HUES6 (cell line): ENCODE measurements around the gene GOLGA8N.

Source experiments
- H3K27ac ChIP-seq: 2 replicates; pipeline ENCODE4 v1.7.0; 2013; ENCODE audit warnings: low read depth, mild to moderate bottlenecking, low read length, inconsistent platforms
- H3K27me3 ChIP-seq: 2 replicates; pipeline ENCODE4 v1.6.1; 2013; ENCODE audit warnings: low read length; ENCODE audit not compliant: control insufficient read depth, insufficient read depth
- H3K36me3 ChIP-seq: 2 replicates; pipeline ENCODE4 v1.6.1; 2013; ENCODE audit warnings: low read length; ENCODE audit not compliant: control insufficient read depth, insufficient read depth
- H3K4me1 ChIP-seq: 2 replicates; pipeline ENCODE4 v1.6.1; 2013; ENCODE audit warnings: low read length; ENCODE audit not compliant: control insufficient read depth, insufficient read depth
- H3K4me3 ChIP-seq: 2 replicates; pipeline ENCODE4 v1.5.1; 2013; ENCODE audit warnings: low read depth, low read length
- H3K9ac ChIP-seq: one replicate; pipeline ENCODE4 v1.6.1; 2013; ENCODE audit warnings: mild to moderate bottlenecking, low read length
- H3K9me3 ChIP-seq: 2 replicates; pipeline ENCODE4 v1.6.1; 2013; ENCODE audit warnings: low read depth, low read length; ENCODE audit not compliant: control insufficient read depth, insufficient read depth

The GOLGA8N gene

DNA sequence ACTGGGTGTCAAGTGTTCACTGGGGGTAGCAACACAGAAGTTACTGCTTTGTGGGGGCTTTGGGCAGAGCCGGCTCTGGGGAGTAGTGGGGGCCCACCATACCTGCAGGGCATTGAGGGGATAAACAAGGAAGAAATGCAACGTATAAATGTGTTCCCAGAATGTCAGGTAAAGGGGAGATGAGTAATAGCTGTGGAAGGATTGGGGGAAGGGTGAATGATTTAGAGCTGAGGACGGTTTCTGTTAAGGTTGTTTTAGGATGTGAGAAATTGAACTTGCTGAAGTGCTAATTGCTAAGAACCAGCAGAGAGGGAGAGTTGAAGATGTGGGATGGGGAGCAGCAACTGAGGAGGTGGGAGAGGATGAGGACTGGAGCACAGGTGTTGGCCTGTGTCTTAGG lies 58.9 kb downstream of the GOLGA8N start:
- Histone ChIP-seq H3K36me3 (no peaks in the 10 kb centered on the region), H3K27ac (no peak overlapping the region), H3K4me1 (peaks cover 20% of the 10 kb centered on the region)

DNA sequence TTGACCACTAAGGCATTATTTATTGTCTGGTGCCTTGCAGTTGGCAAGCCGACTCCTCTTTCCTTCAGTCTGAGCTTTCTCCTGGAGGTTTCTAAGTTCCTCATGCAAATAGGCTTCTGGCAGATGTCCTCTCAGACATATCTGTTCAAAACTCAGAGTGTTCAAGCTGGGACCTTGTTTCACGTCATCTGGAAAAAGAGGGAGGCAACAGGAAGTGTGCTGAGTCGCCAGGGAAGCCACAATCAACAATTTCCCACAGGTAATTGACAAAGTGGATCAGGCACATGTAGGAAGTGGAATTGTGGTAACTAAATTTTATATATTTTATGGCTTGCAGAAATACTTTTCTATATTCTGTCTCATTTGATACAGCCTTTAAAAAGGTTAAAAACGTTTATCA lies 62.8 kb downstream of the GOLGA8N start:
- no peaks in the 10 kb centered on the region for H3K36me3 ChIP-seq
- H3K9ac ChIP-seq: no peak overlapping the region
- H3K4me3 ChIP-seq: no peak overlapping the region
- H3K4me1 ChIP-seq: peaks cover 20% of the 10 kb centered on the region
- H3K27ac ChIP-seq: no peak overlapping the region
- no peaks in the 10 kb centered on the region for H3K27me3 ChIP-seq
- H3K9me3 ChIP-seq: no peaks in the 10 kb centered on the region

More for the DNA sequence above, 58.9 kb downstream of the GOLGA8N start:
- no peak overlapping the region for H3K9ac ChIP-seq
- H3K27me3 ChIP-seq: no peaks in the 10 kb centered on the region
- H3K9me3 ChIP-seq: no peaks in the 10 kb centered on the region
- no peak overlapping the region for H3K4me3 ChIP-seq

GRCh38 chr15:32656496-32656895 lies 63.2 kb downstream of the GOLGA8N start:
- Histone ChIP-seq H3K9me3 (no peaks in the 10 kb centered on the region), H3K36me3 (no peaks in the 10 kb centered on the region), H3K27me3 (no peaks in the 10 kb centered on the region), H3K4me1 (peaks cover 18% of the 10 kb centered on the region), H3K4me3 (no peak overlapping the region), H3K9ac (no peak overlapping the region), H3K27ac (no peak overlapping the region)
